Measurements from ENCODE around the gene NFIX.
A peak's percentile ranks its signal among the peaks of the same experiment; 100 is the strongest.
"Not testable (repeated sequence)": the region's sequence is repeated elsewhere in the genome, so short reads cannot be mapped to it uniquely, and the experiment has no call there.

The NFIX gene

GRCh38 chr19:12956446-12957388 is 38.6 kb upstream of the NFIX start, which contains the start of gene GADD45GIP1:
GADD45GIP1 (minus strand) TSS chr19:12957223; CDS start chr19:12957212, 11 bp downstream.
- Histone ChIP-seq H2AFZ (ENCODE audit: low read depth, low read length) (peak within 1 kb of the TSS; percentile 70; the same call in 1 of the 2 replicates), H4K20me1 (ENCODE audit: insufficient read depth, low read length) (peaks cover 17% of the 10 kb centered on the region), H3K27ac (ENCODE audit: low read length) (peak within 1 kb of the TSS; percentile 67), H3K27me3 (ENCODE audit: low read depth, low read length) (no peaks in the 10 kb centered on the region), H3K4me3 (ENCODE audit: low read length) (peak within 1 kb of the TSS; percentile 82), H3K9ac (ENCODE audit: low read length) (peak within 1 kb of the TSS; percentile 83), H3K79me2 (ENCODE audit: low read length) (peaks cover 62% of the 10 kb centered on the region), H3K4me1 (ENCODE audit: low read length) (peaks cover 34% of the 10 kb centered on the region), H3K36me3 (replicated peaks; ENCODE audit: low read depth, low read length) (peaks cover 25% of the 10 kb centered on the region), H3K4me2 (ENCODE audit: low read length) (peak within 1 kb of the TSS; percentile 100), H3K9me3 (ENCODE audit: insufficient read depth, low read length) (no peaks in the 10 kb centered on the region)
- TF ChIP-seq, protein P1, sequence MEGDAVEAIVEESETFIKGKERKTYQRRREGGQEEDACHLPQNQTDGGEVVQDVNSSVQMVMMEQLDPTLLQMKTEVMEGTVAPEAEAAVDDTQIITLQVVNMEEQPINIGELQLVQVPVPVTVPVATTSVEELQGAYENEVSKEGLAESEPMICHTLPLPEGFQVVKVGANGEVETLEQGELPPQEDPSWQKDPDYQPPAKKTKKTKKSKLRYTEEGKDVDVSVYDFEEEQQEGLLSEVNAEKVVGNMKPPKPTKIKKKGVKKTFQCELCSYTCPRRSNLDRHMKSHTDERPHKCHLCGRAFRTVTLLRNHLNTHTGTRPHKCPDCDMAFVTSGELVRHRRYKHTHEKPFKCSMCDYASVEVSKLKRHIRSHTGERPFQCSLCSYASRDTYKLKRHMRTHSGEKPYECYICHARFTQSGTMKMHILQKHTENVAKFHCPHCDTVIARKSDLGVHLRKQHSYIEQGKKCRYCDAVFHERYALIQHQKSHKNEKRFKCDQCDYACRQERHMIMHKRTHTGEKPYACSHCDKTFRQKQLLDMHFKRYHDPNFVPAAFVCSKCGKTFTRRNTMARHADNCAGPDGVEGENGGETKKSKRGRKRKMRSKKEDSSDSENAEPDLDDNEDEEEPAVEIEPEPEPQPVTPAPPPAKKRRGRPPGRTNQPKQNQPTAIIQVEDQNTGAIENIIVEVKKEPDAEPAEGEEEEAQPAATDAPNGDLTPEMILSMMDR (IDR thresholded peaks at IDR 0.05; ENCODE audit: low read depth, low read length) = no peak
- TF ChIP-seq EZH2phosphoT487 (IDR thresholded peaks at IDR 0.05; ENCODE audit: low read depth) = no peak

GRCh38 chr19:12957389-12957952 is 37.8 kb upstream of the NFIX start:
- Histone ChIP-seq H3K9ac (ENCODE audit: low read length) (peak overlapping the region; percentile 83), H3K79me2 (ENCODE audit: low read length) (peaks cover 55% of the 10 kb centered on the region), H2AFZ (ENCODE audit: low read depth, low read length) (peak overlapping the region; percentile 70; the same call in 1 of the 2 replicates), H3K4me3 (ENCODE audit: low read length) (peak overlapping the region; percentile 82), H3K27ac (ENCODE audit: low read length) (peak overlapping the region; percentile 67), H4K20me1 (ENCODE audit: insufficient read depth, low read length) (peaks cover 17% of the 10 kb centered on the region), H3K4me1 (ENCODE audit: low read length) (peaks cover 34% of the 10 kb centered on the region), H3K4me2 (ENCODE audit: low read length) (peak overlapping the region; percentile 100), H3K36me3 (replicated peaks; ENCODE audit: low read depth, low read length) (peaks cover 21% of the 10 kb centered on the region)
- not testable (repeated sequence) for H3K27me3 ChIP-seq (ENCODE audit: low read depth, low read length); H3K9me3 ChIP-seq (ENCODE audit: insufficient read depth, low read length)

GRCh38 chr19:12959481-12959880 is 35.8 kb upstream of the NFIX start:
- Histone ChIP-seq H3K9ac (ENCODE audit: low read length) (no peak overlapping the region), H3K4me2 (ENCODE audit: low read length) (no peak overlapping the region)
- TF ChIP-seq EZH2phosphoT487 (IDR thresholded peaks at IDR 0.05; ENCODE audit: low read depth) = no peak
- TF ChIP-seq, protein P1 (IDR thresholded peaks at IDR 0.05; ENCODE audit: low read depth, low read length) = no peak

GRCh38 chr19:12965017-12965811 is 30.1 kb upstream of the NFIX start:
- Histone ChIP-seq H3K79me2 (ENCODE audit: low read length) (no peaks in the 10 kb centered on the region), H3K4me3 (ENCODE audit: low read length) (peak overlapping the region; percentile 83), H3K36me3 (replicated peaks; ENCODE audit: low read depth, low read length) (no peaks in the 10 kb centered on the region), H3K9me3 (ENCODE audit: insufficient read depth, low read length) (no peaks in the 10 kb centered on the region), H3K9ac (ENCODE audit: low read length) (peak overlapping the region; percentile 86), H3K27me3 (ENCODE audit: low read depth, low read length) (no peaks in the 10 kb centered on the region), H2AFZ (ENCODE audit: low read depth, low read length) (peak overlapping the region; percentile 99), H3K4me1 (ENCODE audit: low read length) (no peaks in the 10 kb centered on the region), H3K4me2 (ENCODE audit: low read length) (peak overlapping the region; percentile 94), H4K20me1 (ENCODE audit: insufficient read depth, low read length) (no peaks in the 10 kb centered on the region), H3K27ac (ENCODE audit: low read length) (peak overlapping the region; percentile 52)
- TF ChIP-seq, protein P1 (IDR thresholded peaks at IDR 0.05; ENCODE audit: low read depth, low read length) = peak; percentile 80
- TF ChIP-seq EZH2phosphoT487 (IDR thresholded peaks at IDR 0.05; ENCODE audit: low read depth) = no peak

More at GRCh38 chr19:12959481-12959880, 35.8 kb upstream of the NFIX start:
- Histone ChIP-seq H2AFZ (ENCODE audit: low read depth, low read length) (no peak overlapping the region), H3K4me3 (ENCODE audit: low read length) (no peak overlapping the region), H3K27ac (ENCODE audit: low read length) (no peak overlapping the region), H3K9me3 (ENCODE audit: insufficient read depth, low read length) (no peaks in the 10 kb centered on the region), H3K36me3 (replicated peaks; ENCODE audit: low read depth, low read length) (peaks cover 8% of the 10 kb centered on the region), H4K20me1 (ENCODE audit: insufficient read depth, low read length) (peaks cover 5% of the 10 kb centered on the region), H3K4me1 (ENCODE audit: low read length) (peaks cover 19% of the 10 kb centered on the region), H3K79me2 (ENCODE audit: low read length) (peaks cover 35% of the 10 kb centered on the region), H3K27me3 (ENCODE audit: low read depth, low read length) (no peaks in the 10 kb centered on the region)

All from OCI-LY3 (cell line).